AG04450 (cell line): ENCODE results near the gene EPN2. TPM values are rescaled to one million over a fixed set of nuclear protein-coding genes. Genes with fewer than 3 reads are reported as not detected.

Experiments
- CTCF ChIA-PET: fragments of 300-600, 350-600 bp; formaldehyde crosslinking; extraction: SDS; loops from one replicate; lab custom pipeline; 2022; ENCODE audit warnings: antibody characterized with exemption, inconsistent platforms; lab: Charles Lee
- POLR2A ChIA-PET: fragments of 350-600 bp; formaldehyde crosslinking; extraction: SDS; loops from one replicate; lab custom pipeline; 2021; ENCODE audit warnings: antibody characterized with exemption, inconsistent platforms; lab: Yijun Ruan, JAX
- DNase-seq: peaks from one replicate; pipeline ENCODE4 v3.0.0-alpha.2; 2011; ENCODE audit warnings: low read depth, low spot score
- H3K27ac ChIP-seq: one replicate; pipeline ENCODE4 v1.5.1; 2012; ENCODE audit warnings: low read depth, low read length, control low read depth
- H3K27me3 ChIP-seq: one replicate; pipeline ENCODE4 v1.6.0; 2012; ENCODE audit warnings: low read length; ENCODE audit not compliant: control insufficient read depth, insufficient read depth
- H3K4me3 ChIP-seq: 2 replicates; pipeline ENCODE4 v1.5.1; 2011; ENCODE audit warnings: mild to moderate bottlenecking, low read depth, low read length, control low read depth
- H3K9me3 ChIP-seq: 2 replicates; pipeline ENCODE4 v1.5.1; 2012; ENCODE audit warnings: low read length; ENCODE audit not compliant: control insufficient read depth, insufficient read depth
- polyA plus RNA-seq: library from polyadenylated mRNA; depleted of rRNA; stranded (reverse); fragments of >200 nt; gene quantifications from 2 replicates; pipeline ENCODE4 v1.2.3, GENCODE V29; 2011
- TF ChIP-seq, protein P1 (sequence below): IDR thresholded peaks from 2 replicates; pipeline ENCODE4 v1.5.1; 2011; ENCODE audit warnings: low read depth, low read length, control low read depth, inconsistent platforms

EPN2 gene
- polyA plus RNA-seq, 1 experiment: 27.9 TPM

DNA sequence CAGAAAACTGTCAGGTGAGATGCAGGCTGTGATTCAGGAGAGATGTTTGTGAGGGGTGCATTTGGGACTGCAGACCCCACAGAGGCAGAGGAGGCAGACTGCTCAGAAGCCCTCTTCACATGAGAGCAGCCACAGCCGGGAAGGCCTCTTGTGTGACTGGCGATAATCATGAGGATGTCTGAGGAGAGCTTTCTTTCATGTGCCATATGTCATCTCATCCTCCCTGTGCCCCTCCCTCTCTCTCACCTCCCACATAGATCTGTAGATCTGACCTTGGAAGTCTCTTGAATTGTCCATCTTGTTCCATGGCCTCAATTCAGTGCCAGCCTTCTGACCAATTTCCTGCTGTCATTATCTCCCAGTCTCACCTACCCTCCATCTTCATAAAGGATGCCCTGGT lies 50.5 kb downstream of the EPN2 start:
- Histone ChIP-seq H3K27ac (no peak overlapping the region), H3K9me3 (no peaks in the 10 kb centered on the region), H3K27me3 (no peaks in the 10 kb centered on the region), H3K4me3 (no peak overlapping the region)
- ChIA-PET CTCF (no interaction called here), POLR2A (no interaction called here)
- no peak for DNase-seq
- TF ChIP-seq, protein P1, sequence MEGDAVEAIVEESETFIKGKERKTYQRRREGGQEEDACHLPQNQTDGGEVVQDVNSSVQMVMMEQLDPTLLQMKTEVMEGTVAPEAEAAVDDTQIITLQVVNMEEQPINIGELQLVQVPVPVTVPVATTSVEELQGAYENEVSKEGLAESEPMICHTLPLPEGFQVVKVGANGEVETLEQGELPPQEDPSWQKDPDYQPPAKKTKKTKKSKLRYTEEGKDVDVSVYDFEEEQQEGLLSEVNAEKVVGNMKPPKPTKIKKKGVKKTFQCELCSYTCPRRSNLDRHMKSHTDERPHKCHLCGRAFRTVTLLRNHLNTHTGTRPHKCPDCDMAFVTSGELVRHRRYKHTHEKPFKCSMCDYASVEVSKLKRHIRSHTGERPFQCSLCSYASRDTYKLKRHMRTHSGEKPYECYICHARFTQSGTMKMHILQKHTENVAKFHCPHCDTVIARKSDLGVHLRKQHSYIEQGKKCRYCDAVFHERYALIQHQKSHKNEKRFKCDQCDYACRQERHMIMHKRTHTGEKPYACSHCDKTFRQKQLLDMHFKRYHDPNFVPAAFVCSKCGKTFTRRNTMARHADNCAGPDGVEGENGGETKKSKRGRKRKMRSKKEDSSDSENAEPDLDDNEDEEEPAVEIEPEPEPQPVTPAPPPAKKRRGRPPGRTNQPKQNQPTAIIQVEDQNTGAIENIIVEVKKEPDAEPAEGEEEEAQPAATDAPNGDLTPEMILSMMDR: no peak

DNA sequence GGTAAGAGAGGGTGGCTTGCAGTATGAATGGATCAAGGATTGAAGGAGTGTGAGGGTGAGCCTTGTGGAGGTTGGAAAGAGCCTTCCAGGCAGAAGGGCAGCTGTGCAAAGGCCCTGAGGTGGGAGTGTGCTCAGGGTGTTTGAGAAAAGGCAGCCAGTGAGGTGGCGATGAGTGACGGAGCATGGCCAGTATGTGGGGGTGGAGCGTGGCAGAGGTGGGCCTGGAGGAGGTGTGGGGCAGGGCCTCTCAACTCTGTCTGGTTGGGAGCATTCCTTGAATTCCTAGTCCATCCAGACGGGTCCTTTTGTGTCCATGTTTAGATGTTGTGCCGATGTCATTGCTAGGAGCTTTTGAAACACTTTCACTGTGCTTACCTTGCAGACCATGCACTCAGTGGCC lies 51.3 kb downstream of the EPN2 start:
- CTCF ChIA-PET: no interaction called here
- no peaks in the 10 kb centered on the region for H3K27me3 ChIP-seq
- TF ChIP-seq, protein P1: no peak
- no peaks in the 10 kb centered on the region for H3K9me3 ChIP-seq
- H3K4me3 ChIP-seq: no peak overlapping the region
- POLR2A ChIA-PET: no interaction called here
- no peak overlapping the region for H3K27ac ChIP-seq
- DNase-seq: no peak

DNA sequence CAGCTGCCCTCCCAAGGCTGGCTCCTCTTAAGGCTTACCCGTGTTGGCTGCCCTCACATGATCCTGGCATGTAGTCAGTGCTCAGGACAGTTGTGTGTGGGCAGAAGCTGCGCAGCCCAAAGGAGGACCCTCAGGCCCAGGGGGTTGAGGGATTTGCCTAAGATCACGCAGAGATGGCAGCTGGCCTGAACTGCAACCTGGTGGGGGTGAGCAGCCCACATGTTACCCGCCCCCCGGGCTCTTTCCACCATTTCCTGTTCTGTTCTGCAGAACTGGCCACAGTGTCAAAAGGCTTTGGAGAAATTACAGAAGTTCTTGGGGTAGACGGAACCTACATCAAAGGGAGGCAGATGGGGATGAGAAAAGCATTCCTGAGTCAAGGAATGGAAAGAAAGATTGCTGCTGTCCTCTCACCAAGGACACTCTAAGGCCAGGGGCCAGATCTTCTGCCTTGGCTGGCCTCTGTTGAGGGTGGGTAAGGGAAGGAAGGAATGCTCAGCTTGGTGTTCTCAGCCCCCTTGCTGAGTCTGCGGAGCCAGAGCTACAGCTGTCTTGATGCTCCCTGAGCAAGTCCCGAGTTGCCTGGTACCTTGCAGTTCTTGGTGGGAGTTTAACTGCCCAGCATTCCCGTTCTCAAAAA lies 53.0 kb downstream of the EPN2 start:
- CTCF ChIA-PET: no interaction called here
- Histone ChIP-seq H3K27ac (no peak overlapping the region), H3K27me3 (no peaks in the 10 kb centered on the region), H3K9me3 (no peaks in the 10 kb centered on the region), H3K4me3 (no peak overlapping the region)
- POLR2A ChIA-PET: no interaction called here
- TF ChIP-seq, protein P1: no peak
- DNase-seq: no peak

DNA sequence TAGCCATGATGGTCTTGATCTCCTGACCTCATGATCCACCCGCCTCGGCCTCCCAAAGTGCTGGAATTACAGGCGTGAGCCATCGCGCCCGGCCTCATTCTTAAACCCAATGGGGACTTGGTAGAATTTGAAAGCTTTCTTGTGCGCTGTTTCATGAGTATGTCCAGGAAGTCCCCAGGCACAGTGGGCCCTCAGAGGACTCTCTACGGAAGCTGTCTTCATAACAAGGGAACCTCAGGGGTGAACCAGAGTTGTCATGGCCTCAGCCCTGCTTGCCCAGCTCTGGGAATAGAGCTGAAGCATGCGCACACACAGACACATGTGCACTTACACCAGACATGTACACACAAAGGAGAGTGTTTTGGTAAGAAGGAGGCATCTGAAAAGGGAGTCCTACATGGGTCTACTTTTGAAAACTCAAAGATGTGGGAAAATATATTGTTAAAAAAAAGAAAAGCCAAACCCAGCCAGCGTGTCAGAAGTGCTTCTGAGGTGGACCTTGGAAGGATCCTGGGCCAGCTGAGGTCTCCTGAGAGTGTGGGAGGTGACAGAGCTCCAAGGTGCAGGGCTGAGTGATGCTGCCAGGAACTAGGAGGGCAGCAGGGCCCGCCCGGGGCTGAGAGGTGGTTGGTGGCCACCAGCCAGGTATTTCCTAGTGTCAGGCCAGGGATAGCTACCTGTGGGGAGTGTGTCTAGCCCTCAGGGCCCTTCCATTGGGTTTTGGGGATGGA lies 54.6 kb downstream of the EPN2 start:
- Histone ChIP-seq H3K9me3 (no peaks in the 10 kb centered on the region), H3K27me3 (no peaks in the 10 kb centered on the region), H3K27ac (no peak overlapping the region), H3K4me3 (no peak overlapping the region)
- POLR2A ChIA-PET: no interaction called here
- no peak for DNase-seq
- TF ChIP-seq, protein P1: no peak
- CTCF ChIA-PET: interaction anchor here (0.5 kb wide), 1 partner anchor 462 kb away, joined by 3 read pairs; no protein-coding TSS in a partner anchor

DNA sequence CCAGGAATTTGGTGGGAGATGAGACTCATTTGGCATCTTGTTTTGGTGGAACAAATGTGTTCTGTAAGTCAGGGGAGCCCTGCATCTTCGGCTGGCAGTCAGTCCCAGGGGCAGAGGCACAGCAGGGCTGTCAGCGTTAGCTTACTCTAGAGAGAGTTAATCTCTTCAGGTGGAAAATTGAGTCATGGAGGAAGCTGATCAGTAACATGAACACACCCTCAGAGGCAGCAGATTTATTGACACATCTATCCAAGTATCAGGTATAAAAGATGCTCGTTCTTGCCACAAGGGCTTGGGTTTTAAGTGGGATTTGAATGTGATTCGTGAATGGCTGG lies 55.2 kb downstream of the EPN2 start:
- no peaks in the 10 kb centered on the region for H3K9me3 ChIP-seq
- POLR2A ChIA-PET: no interaction called here
- no peaks in the 10 kb centered on the region for H3K27me3 ChIP-seq
- H3K4me3 ChIP-seq: no peak overlapping the region
- no peak overlapping the region for H3K27ac ChIP-seq
- TF ChIP-seq, protein P1: no peak
- DNase-seq: no peak
- CTCF ChIA-PET: no interaction called here
